GM23338 (cell line): ENCODE measurements around the gene TRIM28. TPM values are rescaled to one million over a fixed set of nuclear protein-coding genes. Genes with fewer than 3 reads are reported as not detected.

Experiments
- ATAC-seq: fragments of 200-7000 bp; cut with Tn5 transposase; 3 replicates; pipeline ENCODE4 v1.9.1; 2020
- DNase-seq: peaks from one replicate; pipeline ENCODE4 v3.0.0-alpha.2; 2015; ENCODE audit warnings: low spot score
- H2AFZ ChIP-seq: fragments of 200-600 bp; sonication (generic); 2 replicates; pipeline ENCODE4 v1.8.0; 2016; ENCODE audit warnings: antibody characterized with exemption, mild to moderate bottlenecking, moderate library complexity
- H3F3A ChIP-seq: fragments of 200-600 bp; sonication (generic); replicated peaks from 2 replicates; pipeline ENCODE4 v1.8.0; 2017; ENCODE audit warnings: antibody characterized with exemption, mixed run types, low read depth
- H3K27ac ChIP-seq: fragments of 200-600 bp; sonication (generic); 2 replicates; pipeline ENCODE4 v1.6.1; 2016; ENCODE audit warnings: low read depth
- H3K27me3 ChIP-seq: fragments of 200-600 bp; sonication (generic); 2 replicates; pipeline ENCODE4 v1.8.0; 2016; ENCODE audit warnings: mild to moderate bottlenecking, mixed run types, moderate library complexity; ENCODE audit not compliant: insufficient read depth
- H3K36me3 ChIP-seq: fragments of 200-600 bp; sonication (generic); 2 replicates; pipeline ENCODE4 v1.8.0; 2016; ENCODE audit warnings: mild to moderate bottlenecking; ENCODE audit not compliant: insufficient read depth
- H3K4me1 ChIP-seq: fragments of 200-600 bp; sonication (generic); 2 replicates; pipeline ENCODE4 v1.8.0; 2016; ENCODE audit warnings: mild to moderate bottlenecking, moderate library complexity; ENCODE audit not compliant: insufficient read depth
- H3K4me2 ChIP-seq: fragments of 200-600 bp; sonication (generic); 2 replicates; pipeline ENCODE4 v1.7.1; 2017; ENCODE audit warnings: mixed run types
- H3K4me3 ChIP-seq: fragments of 200-600 bp; sonication (generic); 2 replicates; pipeline ENCODE4 v1.6.1; 2016; ENCODE audit warnings: mixed run types
- H3K79me2 ChIP-seq: fragments of 200-600 bp; sonication (generic); replicated peaks from 2 replicates; pipeline ENCODE4 v1.8.0; 2017; ENCODE audit warnings: mild to moderate bottlenecking; ENCODE audit not compliant: insufficient read depth
- H3K9me2 ChIP-seq: fragments of 200-600 bp; sonication (generic); 2 replicates; pipeline ENCODE4 v1.8.0; 2017; ENCODE audit not compliant: insufficient read depth
- H4K20me1 ChIP-seq: fragments of 200-600 bp; sonication (generic); replicated peaks from 2 replicates; pipeline ENCODE4 v1.8.0; 2017; ENCODE audit warnings: mild to moderate bottlenecking; ENCODE audit not compliant: insufficient read depth
- H3K27ac Mint-ChIP-seq: 2 replicates; pipeline ENCODE4 v1.8.0; 2020; ENCODE audit warnings: inconsistent platforms, mild to moderate bottlenecking, moderate library complexity, mixed read lengths
- H3K27me3 Mint-ChIP-seq: 3 replicates; pipeline ENCODE4 v1.8.0; 2022; ENCODE audit warnings: low read depth, mild to moderate bottlenecking, moderate library complexity, mixed read lengths, inconsistent platforms; ENCODE audit not compliant: insufficient read depth, poor library complexity
- H3K36me3 Mint-ChIP-seq: 3 replicates; pipeline ENCODE4 v1.8.0; 2021; ENCODE audit warnings: low read depth, mild to moderate bottlenecking, inconsistent platforms, moderate library complexity, mixed read lengths
- H3K4me1 Mint-ChIP-seq: 3 replicates; pipeline ENCODE4 v1.8.0; 2020; ENCODE audit warnings: mild to moderate bottlenecking, inconsistent platforms, mixed read lengths
- H3K4me3 Mint-ChIP-seq: 3 replicates; pipeline ENCODE4 v1.8.0; 2021; ENCODE audit warnings: moderate library complexity, mild to moderate bottlenecking, inconsistent platforms, mixed read lengths
- H3K9me3 Mint-ChIP-seq: 3 replicates; pipeline ENCODE4 v1.8.0; 2020; ENCODE audit warnings: moderate library complexity, mild to moderate bottlenecking, inconsistent platforms, mixed read lengths
- CREB1 ChIP-seq: fragments of 250-450 bp; sonication (Bioruptor Pico); IDR thresholded peaks from 2 replicates; pipeline ENCODE4 v1.5.0; 2020; ENCODE audit warnings: low read depth, mild to moderate bottlenecking, moderate library complexity
- EZH2 ChIP-seq: fragments of 200-600 bp; sonication (generic); IDR thresholded peaks from one replicate; pipeline ENCODE4 v1.8.0; 2017; ENCODE audit warnings: antibody characterized with exemption, mild to moderate bottlenecking, low read depth; ENCODE audit not compliant: unreplicated experiment
- EZH2phosphoT487 ChIP-seq: fragments of 200-600 bp; sonication (generic); IDR thresholded peaks from one replicate; pipeline ENCODE4 v1.8.1; 2018; ENCODE audit warnings: antibody characterized with exemption; ENCODE audit not compliant: unreplicated experiment
- JUNB ChIP-seq: IDR thresholded peaks from one replicate; pipeline ENCODE4 v1.6.1; 2016; ENCODE audit warnings: antibody characterized with exemption; ENCODE audit not compliant: unreplicated experiment
- NANOG ChIP-seq: IDR thresholded peaks from 2 replicates; pipeline ENCODE4 v1.6.1; 2016; ENCODE audit warnings: antibody characterized with exemption, borderline replicate concordance
- POLR2AphosphoS5 ChIP-seq: IDR thresholded peaks from 2 replicates; pipeline ENCODE4 v1.6.1; 2016; ENCODE audit warnings: antibody characterized with exemption, low read depth
- STAT1 ChIP-seq: IDR thresholded peaks from one replicate; pipeline ENCODE4 v1.6.1; 2016; ENCODE audit warnings: antibody characterized with exemption; ENCODE audit not compliant: unreplicated experiment
- ZNF114 ChIP-seq: fragments of 250-450 bp; sonication (Bioruptor Pico); IDR thresholded peaks from 2 replicates; pipeline ENCODE4 v1.5.0; 2020; ENCODE audit warnings: mild to moderate bottlenecking, moderate library complexity
- ZNF331 ChIP-seq: fragments of 250-450 bp; sonication (Bioruptor Pico); IDR thresholded peaks from 2 replicates; pipeline ENCODE4 v1.5.0; 2020; ENCODE audit warnings: low read depth, mild to moderate bottlenecking, moderate library complexity
- polyA plus RNA-seq: library from polyadenylated mRNA; unstranded; fragments of >200 nt; fragmentation: Nextera tagmentation; extraction: Ambion mirVana; gene quantifications from 2 replicates; pipeline ENCODE4 v1.2.1, GENCODE V29; 2016
- total RNA-seq: library from RNA; depleted of rRNA; stranded (reverse); fragments of >200 nt; shearing (Covaris generic); gene quantifications from 2 replicates; pipeline ENCODE4 v1.2.3, GENCODE V29; 2014
- TF ChIP-seq, protein P1 (sequence below), 2 experiments: fragments of 200-600 bp in 1 of 2; sonication (generic) in 1 of 2; conservative IDR thresholded peaks; 2 replicates each; pipeline versions ENCODE4 v1.5.1 to v1.6.1; 2016 to 2017; ENCODE audit warnings: antibody characterized with exemption in 2 of 2, low read depth in 2 of 2, mild to moderate bottlenecking in 2 of 2, moderate library complexity in 1 of 2
- TF ChIP-seq, protein P2 (sequence below): IDR thresholded peaks from one replicate; pipeline ENCODE4 v1.6.1; 2018; ENCODE audit warnings: antibody characterized with exemption; ENCODE audit not compliant: unreplicated experiment
- TF ChIP-seq, protein P3 (sequence below): IDR thresholded peaks from 2 replicates; pipeline ENCODE4 v1.6.1; 2016; ENCODE audit warnings: antibody characterized with exemption
- TF ChIP-seq, protein P4 (sequence below): fragments of 250-450 bp; sonication (Bioruptor Pico); IDR thresholded peaks from 2 replicates; pipeline ENCODE4 v1.5.0; 2020; ENCODE audit warnings: mild to moderate bottlenecking, moderate library complexity

TRIM28 gene
- total and polyA plus RNA-seq, 2 experiments from 2014 or later, result 920 to 1,430 TPM

DNA sequence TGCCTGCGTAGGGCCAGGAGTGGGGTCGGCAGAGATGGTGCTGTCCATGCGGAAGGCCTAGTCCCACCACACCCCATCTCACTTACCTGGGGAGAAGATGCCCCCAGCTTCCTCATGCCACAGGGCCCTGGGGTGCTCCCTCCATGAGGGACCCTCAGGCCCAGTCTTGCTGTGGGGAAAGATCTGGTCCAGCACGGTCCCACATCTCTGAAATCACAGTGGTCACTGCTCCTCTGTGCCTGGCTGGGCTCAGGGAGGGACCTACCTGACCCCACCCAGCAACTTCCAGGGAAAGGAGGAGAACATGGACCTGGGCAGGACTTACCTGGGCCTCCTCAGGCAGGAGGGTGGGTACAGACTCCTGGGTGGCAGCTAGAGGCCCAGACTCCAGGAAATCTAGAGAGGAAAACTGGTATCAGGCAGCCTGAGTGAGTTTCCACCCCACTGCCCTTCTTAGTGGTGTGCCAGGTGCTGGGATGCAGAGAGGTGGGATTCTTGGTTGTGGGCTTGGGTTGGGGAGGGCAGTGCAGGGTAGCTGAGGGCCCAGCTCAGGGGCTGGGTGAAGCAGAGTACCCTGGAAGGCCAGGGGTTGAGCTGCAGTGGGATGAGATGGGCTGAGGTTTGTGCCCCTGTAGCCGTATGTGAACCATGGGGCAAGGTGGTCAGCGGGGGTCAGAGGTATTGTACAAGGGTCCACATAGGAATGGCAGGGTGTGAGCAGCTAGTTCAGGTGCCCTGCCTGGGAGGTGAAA is 25.5 kb downstream of the TRIM28 start:
- Histone ChIP-seq H3F3A (peaks cover 5% of the 10 kb centered on the region), H3K79me2 (no peaks in the 10 kb centered on the region), H4K20me1 (no peaks in the 10 kb centered on the region), H3K27me3 (peaks cover 4% of the 10 kb centered on the region), H3K4me1 (peaks cover 8% of the 10 kb centered on the region), H3K27ac (no peak overlapping the region), H3K9me2 (no peaks in the 10 kb centered on the region), H2AFZ (no peak overlapping the region), H3K4me3 (no peak overlapping the region), H3K36me3 (no peaks in the 10 kb centered on the region), H3K4me2 (no peak overlapping the region)
- TF ChIP-seq EZH2phosphoT487 (no peak), JUNB (no peak), EZH2 (no peak), STAT1 (no peak), CREB1 (no peak), POLR2AphosphoS5 (no peak), NANOG (no peak), ZNF331 (CRISPR knock-in tag) (no peak), ZNF114 (CRISPR knock-in tag) (no peak)
- TF ChIP-seq, protein P1, sequence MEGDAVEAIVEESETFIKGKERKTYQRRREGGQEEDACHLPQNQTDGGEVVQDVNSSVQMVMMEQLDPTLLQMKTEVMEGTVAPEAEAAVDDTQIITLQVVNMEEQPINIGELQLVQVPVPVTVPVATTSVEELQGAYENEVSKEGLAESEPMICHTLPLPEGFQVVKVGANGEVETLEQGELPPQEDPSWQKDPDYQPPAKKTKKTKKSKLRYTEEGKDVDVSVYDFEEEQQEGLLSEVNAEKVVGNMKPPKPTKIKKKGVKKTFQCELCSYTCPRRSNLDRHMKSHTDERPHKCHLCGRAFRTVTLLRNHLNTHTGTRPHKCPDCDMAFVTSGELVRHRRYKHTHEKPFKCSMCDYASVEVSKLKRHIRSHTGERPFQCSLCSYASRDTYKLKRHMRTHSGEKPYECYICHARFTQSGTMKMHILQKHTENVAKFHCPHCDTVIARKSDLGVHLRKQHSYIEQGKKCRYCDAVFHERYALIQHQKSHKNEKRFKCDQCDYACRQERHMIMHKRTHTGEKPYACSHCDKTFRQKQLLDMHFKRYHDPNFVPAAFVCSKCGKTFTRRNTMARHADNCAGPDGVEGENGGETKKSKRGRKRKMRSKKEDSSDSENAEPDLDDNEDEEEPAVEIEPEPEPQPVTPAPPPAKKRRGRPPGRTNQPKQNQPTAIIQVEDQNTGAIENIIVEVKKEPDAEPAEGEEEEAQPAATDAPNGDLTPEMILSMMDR (conservative IDR thresholded peaks at IDR 0.05; ENCODE audit: low read depth in 2 of 2), result no peak
- TF ChIP-seq, protein P2, sequence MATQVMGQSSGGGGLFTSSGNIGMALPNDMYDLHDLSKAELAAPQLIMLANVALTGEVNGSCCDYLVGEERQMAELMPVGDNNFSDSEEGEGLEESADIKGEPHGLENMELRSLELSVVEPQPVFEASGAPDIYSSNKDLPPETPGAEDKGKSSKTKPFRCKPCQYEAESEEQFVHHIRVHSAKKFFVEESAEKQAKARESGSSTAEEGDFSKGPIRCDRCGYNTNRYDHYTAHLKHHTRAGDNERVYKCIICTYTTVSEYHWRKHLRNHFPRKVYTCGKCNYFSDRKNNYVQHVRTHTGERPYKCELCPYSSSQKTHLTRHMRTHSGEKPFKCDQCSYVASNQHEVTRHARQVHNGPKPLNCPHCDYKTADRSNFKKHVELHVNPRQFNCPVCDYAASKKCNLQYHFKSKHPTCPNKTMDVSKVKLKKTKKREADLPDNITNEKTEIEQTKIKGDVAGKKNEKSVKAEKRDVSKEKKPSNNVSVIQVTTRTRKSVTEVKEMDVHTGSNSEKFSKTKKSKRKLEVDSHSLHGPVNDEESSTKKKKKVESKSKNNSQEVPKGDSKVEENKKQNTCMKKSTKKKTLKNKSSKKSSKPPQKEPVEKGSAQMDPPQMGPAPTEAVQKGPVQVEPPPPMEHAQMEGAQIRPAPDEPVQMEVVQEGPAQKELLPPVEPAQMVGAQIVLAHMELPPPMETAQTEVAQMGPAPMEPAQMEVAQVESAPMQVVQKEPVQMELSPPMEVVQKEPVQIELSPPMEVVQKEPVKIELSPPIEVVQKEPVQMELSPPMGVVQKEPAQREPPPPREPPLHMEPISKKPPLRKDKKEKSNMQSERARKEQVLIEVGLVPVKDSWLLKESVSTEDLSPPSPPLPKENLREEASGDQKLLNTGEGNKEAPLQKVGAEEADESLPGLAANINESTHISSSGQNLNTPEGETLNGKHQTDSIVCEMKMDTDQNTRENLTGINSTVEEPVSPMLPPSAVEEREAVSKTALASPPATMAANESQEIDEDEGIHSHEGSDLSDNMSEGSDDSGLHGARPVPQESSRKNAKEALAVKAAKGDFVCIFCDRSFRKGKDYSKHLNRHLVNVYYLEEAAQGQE, result no peak
- TF ChIP-seq, protein P3, sequence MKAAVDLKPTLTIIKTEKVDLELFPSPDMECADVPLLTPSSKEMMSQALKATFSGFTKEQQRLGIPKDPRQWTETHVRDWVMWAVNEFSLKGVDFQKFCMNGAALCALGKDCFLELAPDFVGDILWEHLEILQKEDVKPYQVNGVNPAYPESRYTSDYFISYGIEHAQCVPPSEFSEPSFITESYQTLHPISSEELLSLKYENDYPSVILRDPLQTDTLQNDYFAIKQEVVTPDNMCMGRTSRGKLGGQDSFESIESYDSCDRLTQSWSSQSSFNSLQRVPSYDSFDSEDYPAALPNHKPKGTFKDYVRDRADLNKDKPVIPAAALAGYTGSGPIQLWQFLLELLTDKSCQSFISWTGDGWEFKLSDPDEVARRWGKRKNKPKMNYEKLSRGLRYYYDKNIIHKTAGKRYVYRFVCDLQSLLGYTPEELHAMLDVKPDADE, result no peak
- TF ChIP-seq, protein P4, sequence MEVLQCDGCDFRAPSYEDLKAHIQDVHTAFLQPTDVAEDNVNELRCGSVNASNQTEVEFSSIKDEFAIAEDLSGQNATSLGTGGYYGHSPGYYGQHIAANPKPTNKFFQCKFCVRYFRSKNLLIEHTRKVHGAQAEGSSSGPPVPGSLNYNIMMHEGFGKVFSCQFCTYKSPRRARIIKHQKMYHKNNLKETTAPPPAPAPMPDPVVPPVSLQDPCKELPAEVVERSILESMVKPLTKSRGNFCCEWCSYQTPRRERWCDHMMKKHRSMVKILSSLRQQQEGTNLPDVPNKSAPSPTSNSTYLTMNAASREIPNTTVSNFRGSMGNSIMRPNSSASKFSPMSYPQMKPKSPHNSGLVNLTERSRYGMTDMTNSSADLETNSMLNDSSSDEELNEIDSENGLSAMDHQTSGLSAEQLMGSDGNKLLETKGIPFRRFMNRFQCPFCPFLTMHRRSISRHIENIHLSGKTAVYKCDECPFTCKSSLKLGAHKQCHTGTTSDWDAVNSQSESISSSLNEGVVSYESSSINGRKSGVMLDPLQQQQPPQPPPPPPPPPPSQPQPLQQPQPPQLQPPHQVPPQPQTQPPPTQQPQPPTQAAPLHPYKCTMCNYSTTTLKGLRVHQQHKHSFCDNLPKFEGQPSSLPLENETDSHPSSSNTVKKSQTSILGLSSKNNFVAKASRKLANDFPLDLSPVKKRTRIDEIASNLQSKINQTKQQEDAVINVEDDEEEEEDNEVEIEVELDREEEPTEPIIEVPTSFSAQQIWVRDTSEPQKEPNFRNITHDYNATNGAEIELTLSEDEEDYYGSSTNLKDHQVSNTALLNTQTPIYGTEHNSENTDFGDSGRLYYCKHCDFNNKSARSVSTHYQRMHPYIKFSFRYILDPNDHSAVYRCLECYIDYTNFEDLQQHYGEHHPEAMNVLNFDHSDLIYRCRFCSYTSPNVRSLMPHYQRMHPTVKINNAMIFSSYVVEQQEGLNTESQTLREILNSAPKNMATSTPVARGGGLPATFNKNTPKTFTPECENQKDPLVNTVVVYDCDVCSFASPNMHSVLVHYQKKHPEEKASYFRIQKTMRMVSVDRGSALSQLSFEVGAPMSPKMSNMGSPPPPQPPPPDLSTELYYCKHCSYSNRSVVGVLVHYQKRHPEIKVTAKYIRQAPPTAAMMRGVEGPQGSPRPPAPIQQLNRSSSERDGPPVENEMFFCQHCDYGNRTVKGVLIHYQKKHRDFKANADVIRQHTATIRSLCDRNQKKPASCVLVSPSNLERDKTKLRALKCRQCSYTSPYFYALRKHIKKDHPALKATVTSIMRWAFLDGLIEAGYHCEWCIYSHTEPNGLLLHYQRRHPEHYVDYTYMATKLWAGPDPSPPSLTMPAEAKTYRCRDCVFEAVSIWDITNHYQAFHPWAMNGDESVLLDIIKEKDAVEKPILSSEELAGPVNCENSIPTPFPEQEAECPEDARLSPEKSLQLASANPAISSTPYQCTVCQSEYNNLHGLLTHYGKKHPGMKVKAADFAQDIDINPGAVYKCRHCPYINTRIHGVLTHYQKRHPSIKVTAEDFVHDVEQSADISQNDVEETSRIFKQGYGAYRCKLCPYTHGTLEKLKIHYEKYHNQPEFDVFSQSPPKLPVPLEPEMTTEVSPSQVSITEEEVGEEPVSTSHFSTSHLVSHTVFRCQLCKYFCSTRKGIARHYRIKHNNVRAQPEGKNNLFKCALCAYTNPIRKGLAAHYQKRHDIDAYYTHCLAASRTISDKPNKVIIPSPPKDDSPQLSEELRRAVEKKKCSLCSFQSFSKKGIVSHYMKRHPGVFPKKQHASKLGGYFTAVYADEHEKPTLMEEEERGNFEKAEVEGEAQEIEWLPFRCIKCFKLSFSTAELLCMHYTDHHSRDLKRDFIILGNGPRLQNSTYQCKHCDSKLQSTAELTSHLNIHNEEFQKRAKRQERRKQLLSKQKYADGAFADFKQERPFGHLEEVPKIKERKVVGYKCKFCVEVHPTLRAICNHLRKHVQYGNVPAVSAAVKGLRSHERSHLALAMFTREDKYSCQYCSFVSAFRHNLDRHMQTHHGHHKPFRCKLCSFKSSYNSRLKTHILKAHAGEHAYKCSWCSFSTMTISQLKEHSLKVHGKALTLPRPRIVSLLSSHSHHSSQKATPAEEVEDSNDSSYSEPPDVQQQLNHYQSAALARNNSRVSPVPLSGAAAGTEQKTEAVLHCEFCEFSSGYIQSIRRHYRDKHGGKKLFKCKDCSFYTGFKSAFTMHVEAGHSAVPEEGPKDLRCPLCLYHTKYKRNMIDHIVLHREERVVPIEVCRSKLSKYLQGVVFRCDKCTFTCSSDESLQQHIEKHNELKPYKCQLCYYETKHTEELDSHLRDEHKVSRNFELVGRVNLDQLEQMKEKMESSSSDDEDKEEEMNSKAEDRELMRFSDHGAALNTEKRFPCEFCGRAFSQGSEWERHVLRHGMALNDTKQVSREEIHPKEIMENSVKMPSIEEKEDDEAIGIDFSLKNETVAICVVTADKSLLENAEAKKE (CRISPR knock-in tag), result no peak
- H3K4me1 Mint-ChIP-seq, result peaks cover 13% of the 10 kb centered on the region
- H3K9me3 Mint-ChIP-seq, result no peaks in the 10 kb centered on the region; the same call in 2 of the 3 replicates
- H3K27me3 Mint-ChIP-seq, result peaks cover 17% of the 10 kb centered on the region
- ATAC-seq (no peak), DNase-seq (no peak)
- H3K4me3 Mint-ChIP-seq, result no peak overlapping the region
- H3K36me3 Mint-ChIP-seq, result peaks cover 25% of the 10 kb centered on the region
- H3K27ac Mint-ChIP-seq, result no peak overlapping the region
